HG02610 (cell line): ENCODE data around the gene GRM4.

Source experiments
- ATAC-seq: cut with Tn5 transposase; IDR thresholded peaks from one replicate; pipeline ENCODE4 v1.9.1; 2021; ENCODE audit warnings: mild to moderate bottlenecking, moderate library complexity; ENCODE audit not compliant: unreplicated experiment

The GRM4 gene

GRCh38 chr6:34065466-34066217 is 80.2 kb downstream of the GRM4 start:
- ATAC-seq = no peak

- no peak for ATAC-seq
Measured at GRCh38 chr6:34064675-34065074, 81.2 kb downstream of the GRM4 start.

- no peak for ATAC-seq
Measured at GRCh38 chr6:34063651-34064050, 82.2 kb downstream of the GRM4 start.

- no peak for ATAC-seq
Measured at GRCh38 chr6:34062815-34063214, 83.1 kb downstream of the GRM4 start.

GRCh38 chr6:34062156-34062555 is 83.7 kb downstream of the GRM4 start:
- ATAC-seq = no peak

- ATAC-seq = no peak
Measured at GRCh38 chr6:34061348-34061747, 84.5 kb downstream of the GRM4 start.

GRCh38 chr6:34059914-34060313 is 86.0 kb downstream of the GRM4 start:
- ATAC-seq = no peak

GRCh38 chr6:34059136-34059731 is 86.7 kb downstream of the GRM4 start:
- no peak for ATAC-seq

- ATAC-seq = no peak
Measured at GRCh38 chr6:34057790-34058189, 88.1 kb downstream of the GRM4 start.

GRCh38 chr6:34057191-34057590 is 88.7 kb downstream of the GRM4 start:
- no peak for ATAC-seq

- ATAC-seq = no peak
Measured at GRCh38 chr6:34056305-34057108, 89.4 kb downstream of the GRM4 start.

GRCh38 chr6:34055223-34055933 is 90.5 kb downstream of the GRM4 start:
- no peak for ATAC-seq

- ATAC-seq = no peak
Measured at GRCh38 chr6:34053721-34054120, 92.2 kb downstream of the GRM4 start.

GRCh38 chr6:34052918-34053608 is 92.8 kb downstream of the GRM4 start:
- ATAC-seq = no peak

GRCh38 chr6:34052071-34052825 is 93.6 kb downstream of the GRM4 start:
- no peak for ATAC-seq

GRCh38 chr6:34051331-34051919 is 94.5 kb downstream of the GRM4 start:
- ATAC-seq = no peak

- no peak for ATAC-seq
Measured at GRCh38 chr6:34050691-34051090, 95.2 kb downstream of the GRM4 start.

- no peak for ATAC-seq
Measured at GRCh38 chr6:34049395-34050342, 96.2 kb downstream of the GRM4 start.
